HG03432 (cell line): ENCODE results near the gene PAN2.
A peak's percentile ranks its signal among the peaks of the same experiment; 100 is the strongest.

Experiments
- ATAC-seq: cut with Tn5 transposase; IDR thresholded peaks from one replicate; pipeline ENCODE4 v1.9.1; 2021; ENCODE audit warnings: mild to moderate bottlenecking, moderate library complexity; ENCODE audit not compliant: unreplicated experiment

Gene PAN2, protein sequence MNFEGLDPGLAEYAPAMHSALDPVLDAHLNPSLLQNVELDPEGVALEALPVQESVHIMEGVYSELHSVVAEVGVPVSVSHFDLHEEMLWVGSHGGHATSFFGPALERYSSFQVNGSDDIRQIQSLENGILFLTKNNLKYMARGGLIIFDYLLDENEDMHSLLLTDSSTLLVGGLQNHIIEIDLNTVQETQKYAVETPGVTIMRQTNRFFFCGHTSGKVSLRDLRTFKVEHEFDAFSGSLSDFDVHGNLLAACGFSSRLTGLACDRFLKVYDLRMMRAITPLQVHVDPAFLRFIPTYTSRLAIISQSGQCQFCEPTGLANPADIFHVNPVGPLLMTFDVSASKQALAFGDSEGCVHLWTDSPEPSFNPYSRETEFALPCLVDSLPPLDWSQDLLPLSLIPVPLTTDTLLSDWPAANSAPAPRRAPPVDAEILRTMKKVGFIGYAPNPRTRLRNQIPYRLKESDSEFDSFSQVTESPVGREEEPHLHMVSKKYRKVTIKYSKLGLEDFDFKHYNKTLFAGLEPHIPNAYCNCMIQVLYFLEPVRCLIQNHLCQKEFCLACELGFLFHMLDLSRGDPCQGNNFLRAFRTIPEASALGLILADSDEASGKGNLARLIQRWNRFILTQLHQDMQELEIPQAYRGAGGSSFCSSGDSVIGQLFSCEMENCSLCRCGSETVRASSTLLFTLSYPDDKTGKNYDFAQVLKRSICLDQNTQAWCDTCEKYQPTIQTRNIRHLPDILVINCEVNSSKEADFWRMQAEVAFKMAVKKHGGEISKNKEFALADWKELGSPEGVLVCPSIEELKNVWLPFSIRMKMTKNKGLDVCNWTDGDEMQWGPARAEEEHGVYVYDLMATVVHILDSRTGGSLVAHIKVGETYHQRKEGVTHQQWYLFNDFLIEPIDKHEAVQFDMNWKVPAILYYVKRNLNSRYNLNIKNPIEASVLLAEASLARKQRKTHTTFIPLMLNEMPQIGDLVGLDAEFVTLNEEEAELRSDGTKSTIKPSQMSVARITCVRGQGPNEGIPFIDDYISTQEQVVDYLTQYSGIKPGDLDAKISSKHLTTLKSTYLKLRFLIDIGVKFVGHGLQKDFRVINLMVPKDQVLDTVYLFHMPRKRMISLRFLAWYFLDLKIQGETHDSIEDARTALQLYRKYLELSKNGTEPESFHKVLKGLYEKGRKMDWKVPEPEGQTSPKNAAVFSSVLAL

DNA sequence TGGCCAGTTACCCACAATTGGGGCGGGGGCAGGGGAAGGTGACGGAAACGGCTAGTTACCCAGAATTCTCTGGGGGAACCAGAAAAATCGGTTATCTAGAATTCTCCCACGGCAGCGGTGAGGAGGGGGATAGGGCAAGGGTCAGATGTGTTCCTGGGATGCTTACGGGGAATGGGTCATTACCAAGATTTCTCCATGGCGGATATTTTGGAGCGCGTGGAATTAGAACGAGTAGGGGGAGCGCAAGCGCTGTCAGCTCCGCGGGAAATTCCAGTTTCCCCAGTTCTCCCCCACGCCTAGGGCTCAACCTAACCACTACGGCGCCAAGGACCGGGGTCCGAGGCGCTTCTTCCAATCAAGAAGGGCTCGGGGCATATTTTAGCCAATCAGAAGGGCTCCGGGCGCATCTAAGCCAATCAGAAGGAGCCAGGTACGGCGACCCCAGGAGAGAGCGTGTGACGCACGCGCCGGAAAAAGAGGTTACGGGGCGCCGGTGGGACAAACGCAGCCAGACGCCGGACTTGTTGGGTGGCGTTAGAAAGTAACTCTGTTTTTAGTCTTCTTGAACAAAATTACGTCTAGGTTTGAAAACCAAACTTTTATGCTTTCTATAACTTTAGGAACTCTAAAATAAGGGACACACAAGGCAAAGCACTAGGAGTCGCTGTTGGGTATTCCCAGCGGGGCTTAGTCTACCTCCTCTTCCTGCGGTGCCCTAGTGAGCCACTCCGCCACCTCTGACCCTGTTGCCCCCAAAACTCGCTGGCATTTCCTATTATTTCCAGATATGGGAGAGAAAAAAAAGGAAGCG is at the start of gene PAN2:
Gene PAN2 (minus strand): TSS at position 322 of the 811 bp plus-strand sequence. CDS start 906 bp downstream, outside the sequence.
- ATAC-seq = peak; percentile 94

DNA sequence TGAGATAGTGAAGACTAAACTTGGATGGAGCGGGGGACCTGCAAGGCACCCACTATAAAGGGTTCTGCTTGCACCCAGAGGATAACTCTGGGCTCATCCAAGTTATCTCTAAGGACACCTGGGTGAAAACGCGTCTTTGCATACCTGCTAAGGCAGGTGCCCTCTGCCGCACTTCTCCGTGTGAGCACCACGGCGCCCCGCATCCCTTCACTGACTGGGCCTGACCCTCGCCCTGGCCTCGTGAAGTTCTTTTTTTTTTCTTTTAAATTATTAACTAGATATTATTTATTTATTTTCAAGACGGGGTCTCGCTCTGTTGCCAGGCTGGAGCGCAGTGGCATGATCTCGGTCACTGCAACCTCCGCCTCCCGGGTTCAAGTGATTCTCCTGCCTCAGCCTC is 48.8 kb upstream of the PAN2 start:
- ATAC-seq = no peak

DNA sequence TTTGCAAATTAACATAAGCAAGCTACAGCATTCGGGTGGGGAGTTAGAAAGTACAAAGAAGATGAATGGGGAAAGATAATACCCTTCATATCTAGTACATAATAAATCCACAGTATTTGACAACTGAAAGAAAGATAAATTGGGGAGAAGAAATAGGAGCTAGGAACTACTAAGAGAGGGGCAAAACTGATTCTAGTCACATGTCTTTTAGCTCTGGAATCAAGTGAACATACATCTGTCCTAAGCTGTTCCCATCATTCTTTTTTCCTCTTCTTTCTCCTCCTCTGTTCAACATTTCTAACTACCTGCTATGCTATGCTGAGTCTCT is 44.2 kb upstream of the PAN2 start:
- ATAC-seq = no peak

DNA sequence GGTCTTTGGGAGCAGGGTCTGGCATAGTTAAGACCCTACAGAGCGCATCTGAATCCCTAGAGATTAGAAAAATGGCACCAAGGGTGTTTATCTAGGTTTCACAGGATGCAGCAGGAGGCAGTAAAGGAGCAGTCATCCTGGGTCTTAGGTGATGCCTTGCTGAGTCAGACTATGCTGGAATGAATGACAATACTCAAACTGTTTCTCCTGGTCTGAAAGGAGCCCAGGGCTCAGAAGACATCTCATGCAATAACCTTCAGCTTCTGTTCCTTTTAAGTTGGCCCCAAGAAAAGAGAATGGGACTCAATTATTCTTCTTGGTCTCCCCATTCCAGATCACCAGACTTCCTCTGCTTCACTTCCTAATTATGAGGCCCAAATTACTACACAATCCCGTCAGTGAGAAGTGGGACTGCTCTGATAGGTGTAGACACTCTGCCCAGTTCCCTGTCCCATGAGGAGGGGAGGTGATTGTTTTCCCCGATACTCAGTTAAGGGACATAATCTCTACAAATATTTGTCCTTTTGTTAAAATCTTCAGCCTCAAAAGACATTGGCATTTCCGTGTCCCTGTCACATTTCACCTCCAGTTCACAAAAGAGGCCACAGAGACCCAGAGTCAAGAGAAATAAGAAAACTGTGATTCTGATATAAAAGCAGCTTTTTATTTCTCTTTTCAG is 43.6 kb upstream of the PAN2 start:
- ATAC-seq = no peak

DNA sequence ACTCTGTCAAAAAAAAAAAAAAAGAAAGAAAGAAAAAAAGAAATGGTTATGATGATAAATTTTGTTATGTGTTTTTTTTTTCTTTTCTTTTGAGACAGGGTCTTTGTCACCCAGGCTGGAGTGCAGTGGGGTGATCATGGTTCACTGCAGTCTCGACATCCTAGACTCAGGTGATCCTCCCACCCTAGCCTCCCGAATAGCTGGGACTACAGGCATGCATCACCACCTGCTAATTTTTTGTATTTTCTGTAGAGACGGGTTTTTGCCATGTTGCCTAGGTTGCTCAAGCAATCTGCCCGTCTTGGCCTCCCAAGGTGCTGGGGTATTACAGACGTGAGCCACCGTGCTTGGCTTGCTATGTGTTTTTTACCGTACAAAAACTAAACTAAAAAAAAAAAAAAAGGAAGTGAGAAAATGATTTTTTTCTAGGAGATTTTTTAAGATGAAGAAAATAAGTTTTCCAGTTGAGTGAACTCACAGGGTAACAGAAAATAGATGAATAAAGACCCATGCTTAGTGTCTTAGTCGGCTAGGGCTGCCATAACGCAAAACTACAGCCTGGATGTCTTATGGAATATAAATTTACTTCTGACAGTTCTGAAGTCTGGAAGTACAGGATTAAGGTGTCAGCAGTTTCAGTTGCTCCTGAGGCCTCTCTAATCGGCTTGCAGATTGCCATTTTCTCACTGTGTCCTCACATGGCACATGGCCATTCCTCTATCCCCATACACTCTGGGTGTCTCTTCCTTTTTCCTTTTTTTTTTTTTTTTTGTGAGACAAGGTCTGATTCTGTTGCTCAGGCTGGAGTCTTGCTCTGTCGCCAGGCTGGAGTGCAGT is 42.0 kb upstream of the PAN2 start:
- peak; percentile 78 for ATAC-seq

DNA sequence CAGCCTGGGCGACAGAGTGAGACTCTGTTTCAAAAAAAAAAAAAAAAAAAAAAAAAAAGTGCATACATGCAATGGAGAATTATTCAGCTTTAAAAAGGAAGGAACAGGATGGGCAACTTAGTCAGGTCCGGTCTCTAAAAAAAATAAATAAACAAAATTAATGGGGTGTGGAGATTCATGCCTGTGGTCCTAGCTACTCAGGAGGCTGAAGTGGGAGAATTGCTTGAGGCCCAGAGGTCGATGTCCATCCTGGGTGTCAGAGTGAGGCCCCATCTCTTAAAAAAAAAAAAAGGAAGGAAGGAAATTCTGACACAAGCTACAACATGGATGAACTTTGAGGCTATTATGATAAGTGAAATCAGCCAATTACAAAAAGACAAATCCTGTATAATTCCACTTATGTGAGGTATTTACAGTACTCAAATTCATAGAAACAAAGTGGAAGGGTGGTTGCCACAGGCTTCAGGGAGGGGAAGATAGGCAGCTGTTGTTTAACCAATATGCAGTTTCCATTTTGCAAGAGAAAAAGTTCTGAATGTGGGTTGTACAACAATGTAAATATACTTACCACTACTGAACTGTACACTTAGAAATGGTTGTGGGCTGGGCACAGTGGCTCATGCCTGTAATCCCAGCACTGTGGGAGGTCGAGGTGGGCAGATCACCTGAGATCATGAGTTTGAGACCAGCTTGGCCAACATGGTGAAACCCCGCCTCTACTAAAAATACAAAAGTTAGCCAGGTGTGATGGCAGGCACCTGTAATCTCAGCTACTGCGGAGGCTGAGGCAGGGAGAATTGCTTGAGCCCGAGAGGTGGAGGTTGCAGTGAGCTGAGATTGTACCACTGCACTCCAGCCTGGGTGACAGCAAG is 41.2 kb upstream of the PAN2 start:
- ATAC-seq = peak; percentile 27

DNA sequence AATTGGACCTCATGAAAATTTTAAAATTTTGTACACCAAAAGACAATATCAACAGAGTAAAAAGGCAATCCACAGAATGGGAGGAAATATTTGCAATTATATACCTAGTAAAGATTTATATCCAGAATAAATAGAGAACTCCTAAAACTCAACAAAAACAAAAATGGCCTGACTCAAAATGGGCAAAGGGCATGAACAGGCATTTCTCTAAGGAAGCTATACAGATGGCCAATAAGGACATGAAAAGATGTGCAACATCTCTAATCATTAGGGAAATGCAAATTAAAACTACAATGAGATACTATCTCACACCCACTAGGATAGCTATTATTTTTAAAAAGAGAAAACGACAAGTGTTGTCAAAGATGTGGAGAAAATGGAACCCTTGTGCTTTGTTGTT is 39.7 kb upstream of the PAN2 start:
- ATAC-seq = no peak

DNA sequence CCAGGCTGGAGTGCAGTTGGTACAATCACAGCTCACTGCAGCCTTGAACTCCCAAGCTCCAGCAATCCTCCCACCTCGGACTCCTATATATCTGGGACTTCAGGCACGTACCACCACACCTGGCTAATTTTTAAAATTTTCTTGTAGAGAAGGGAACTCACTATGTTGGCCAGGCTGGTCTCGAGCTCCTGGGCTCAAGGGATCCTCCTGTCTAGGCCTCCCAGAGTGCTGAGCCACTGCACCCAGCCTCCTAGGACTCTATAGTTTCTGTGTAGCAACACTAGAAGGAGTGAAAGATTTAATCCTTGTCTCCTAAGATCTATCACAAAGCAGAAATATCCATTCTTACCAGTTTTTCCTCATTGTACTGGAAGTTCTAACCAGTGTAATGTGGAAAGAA is 33.1 kb upstream of the PAN2 start:
- ATAC-seq = no peak

DNA sequence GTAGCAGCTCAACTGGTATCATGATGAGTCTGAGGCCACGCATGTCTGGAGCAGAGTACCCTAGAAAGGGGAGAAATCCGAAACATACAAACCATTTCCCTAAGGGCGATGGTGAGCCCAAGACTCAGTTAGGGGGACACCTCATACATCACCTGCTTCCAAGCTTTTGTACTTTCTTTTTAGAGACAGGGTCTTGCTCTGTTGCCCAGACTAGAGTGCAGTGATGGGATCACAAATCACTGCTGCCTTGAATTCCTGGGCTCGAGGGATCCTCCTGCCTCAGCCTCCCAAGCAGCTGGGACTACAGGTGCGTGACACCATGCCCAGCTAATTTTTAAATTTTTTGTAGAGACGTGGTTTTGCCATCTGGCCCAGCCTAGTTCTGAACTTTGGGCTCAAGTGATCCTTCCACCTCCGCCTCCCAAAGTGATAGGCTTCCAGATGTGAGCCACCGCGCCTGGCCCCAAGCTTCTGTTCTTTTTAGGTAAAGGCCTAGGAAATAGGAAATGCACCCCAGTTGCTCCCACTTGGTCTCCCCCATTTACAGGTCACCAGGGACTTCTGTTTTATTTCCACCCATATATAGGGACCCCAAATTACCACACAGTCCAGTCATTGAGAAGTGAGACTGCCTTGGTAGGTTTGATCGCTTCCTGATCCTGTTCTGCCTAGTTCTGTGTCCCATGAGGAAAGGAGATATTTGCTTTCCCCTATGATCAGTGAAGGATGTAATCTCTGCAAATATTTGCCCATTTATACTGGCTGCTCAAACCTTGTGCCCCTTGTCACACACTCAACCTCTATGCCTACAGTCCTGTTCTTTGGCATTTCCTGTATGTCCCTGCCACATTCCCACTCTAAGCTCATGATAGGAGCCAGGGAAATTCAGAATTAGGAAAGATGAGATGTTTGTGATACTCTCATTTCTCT is 28.6 kb upstream of the PAN2 start, which contains the start of gene APOF:
Gene APOF (minus strand): TSS at position 728 of the 930 bp plus-strand sequence. CDS start 112 bp downstream, at position 616.
- ATAC-seq = no peak

DNA sequence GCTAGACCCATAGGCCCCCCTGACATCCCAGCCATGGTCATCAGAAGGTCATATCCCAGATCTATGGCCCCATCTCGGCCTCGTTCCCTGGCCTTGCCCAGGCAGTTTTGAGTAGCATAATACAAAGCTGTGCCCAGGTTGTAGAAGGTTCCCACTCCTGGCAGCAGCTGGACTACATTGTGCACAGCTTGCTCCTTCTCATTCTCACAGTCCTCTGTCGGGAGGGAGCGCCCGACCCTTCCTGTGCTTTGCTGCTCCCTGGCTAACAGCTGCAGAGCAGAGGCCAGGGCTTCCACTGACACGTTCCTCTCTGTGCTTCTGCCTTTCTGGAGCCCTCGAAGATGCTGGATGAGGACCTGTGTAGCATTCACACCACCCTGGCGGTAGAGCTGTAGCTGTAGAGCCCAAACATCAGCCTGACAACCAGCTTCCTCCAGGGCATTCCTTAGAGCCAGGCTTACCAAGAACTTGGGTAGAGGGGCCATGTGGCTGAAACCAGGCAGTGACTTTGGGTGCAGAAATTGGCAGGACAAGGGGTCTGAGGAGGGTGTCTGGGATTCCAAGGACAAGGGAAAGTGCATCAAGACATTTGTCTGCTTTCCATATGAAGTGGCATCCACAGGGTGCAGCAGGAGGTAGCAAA is 27.8 kb upstream of the PAN2 start:
- no peak for ATAC-seq

DNA sequence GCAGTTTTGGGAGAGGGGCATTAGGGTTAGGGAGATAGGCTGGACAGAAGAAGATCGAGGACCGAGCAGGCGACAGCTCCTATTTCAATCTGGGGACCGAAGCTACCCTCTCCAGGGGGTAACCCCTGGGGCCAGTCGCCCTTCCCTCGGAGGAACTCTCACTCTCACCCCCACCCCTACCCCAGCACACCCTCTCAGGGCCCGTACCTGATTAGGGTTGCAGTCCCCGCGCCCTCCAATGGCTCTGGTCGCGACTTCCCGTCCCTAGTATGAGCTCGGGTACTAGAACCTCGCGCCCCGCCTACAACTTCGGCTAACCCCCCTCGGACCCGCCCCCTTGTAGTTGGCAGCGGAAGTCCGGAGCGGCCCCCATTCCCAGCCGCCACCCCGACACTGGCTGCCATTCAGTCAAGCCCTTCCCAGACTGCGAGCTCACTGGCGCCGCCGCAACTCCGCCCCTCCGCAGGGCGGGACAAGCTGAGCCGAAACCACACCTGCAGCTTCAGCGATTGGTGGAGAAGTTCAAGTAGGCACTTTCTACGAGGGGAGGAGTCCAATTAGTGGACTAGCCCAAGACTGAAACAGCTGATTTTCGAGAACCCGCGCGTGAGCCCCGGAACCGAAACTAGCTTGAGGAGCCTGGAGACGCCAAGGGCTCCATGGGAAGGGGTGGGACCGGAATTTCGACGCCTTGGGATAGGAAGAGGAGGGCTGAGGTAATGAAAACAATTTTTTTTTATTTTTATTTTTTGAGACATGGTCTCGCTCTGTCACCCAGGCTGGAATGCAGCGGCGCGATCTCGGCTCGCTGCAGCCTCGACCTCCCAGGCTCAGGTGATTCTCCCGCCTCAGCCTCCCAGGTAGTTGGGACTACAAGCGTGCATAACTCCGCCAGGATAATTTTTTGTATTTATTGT is 26.3 kb upstream of the PAN2 start, which contains the start of gene STAT2:
Gene STAT2 (minus strand): TSS at position 257 of the 917 bp plus-strand sequence. CDS start 3,536 bp downstream, outside the sequence.
- peak; percentile 97 for ATAC-seq

DNA sequence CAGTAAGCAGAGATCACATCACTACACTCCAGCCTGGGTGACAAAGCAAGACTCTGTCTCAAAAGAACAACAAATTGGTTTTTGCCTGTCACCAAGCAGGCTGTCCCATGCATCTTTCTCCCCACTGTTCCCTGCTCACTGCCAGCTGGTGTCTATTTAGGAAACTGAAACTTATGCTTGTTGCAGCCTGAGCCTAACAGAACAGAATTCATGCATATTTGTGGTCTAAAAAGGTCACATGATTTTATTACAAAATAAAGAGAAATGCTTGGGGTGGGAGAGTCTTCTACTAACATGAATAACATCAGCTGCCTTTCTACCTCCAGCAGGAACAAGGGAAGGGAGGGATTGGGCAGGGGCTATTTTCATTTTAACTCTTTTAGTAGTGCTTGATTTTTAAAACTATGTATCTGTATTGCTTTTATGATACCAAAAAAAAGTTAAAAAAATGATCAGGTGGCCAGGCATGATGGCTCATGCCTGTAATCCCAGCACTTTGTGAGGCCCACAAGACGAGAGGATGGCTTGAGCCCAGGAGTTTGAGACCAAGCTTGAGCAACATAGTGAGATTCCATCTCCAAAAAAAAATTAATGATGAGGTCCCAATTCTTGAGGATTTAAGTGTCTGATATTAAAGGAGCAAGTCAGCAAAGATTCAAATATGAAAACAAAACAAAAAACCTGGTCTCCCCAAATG is 25.2 kb upstream of the PAN2 start:
- ATAC-seq = no peak

DNA sequence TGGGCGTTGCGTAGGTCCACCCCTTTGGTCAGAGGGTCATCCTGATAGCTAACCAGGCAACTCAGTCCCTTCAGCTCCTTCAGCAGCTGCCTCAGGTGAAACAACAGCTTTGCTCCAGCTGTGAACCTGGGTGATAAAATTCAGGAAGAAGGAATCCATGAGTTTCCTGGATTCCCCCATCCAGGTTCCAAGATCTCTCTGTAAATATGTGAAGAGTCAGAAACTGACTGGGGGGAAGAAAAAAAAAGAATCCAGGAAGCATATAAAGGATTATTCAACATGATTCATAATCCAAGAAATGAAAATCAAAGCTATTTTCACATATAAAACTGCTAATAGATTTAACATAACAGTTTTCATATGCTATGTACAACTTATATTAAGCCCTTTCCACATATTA is 17.5 kb upstream of the PAN2 start:
- no peak for ATAC-seq

DNA sequence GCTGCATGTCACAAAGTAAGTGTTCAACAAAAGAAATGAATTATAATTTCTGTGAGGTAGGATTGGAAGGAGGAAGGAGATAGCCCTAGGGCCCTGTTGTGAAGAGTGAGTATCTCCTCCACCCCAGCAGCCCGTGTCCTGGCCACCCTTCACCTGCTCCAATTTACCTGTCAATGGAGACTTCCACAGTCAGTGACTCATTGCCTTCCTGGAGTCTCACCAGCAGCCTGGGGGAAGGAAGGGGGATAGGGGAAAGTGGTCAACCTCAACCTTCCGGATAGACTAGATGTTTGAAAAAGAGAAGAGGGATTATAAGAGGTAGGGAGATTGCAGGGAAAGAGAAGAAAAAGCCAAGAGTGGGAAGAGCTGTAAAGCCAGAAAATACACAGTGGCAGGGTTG is 16.9 kb upstream of the PAN2 start:
- no peak for ATAC-seq

DNA sequence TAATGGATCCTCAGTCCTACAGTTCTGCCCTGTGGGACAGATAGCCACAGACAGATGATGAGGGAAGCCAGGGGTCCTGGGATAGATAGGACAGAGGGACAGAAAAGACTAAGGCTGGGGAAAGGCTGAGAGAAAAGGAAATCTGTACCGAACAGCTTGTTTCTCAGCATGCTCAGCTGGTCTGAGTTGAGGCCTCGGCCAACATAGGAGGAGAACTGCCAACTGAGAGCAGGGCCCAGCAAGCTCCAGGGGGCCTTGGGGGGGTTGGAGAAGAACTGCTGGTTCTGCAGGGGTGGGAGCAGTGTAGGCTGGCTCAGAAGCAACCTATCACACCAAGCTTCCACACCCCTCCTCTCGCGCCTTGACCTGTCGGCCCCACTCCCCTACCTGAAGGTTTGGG is 15.0 kb upstream of the PAN2 start:
- ATAC-seq = no peak
